Measurements from ENCODE around the gene TNFAIP8L1. TPM values are rescaled to one million over a fixed set of nuclear protein-coding genes. Genes with fewer than 3 reads are reported as not detected.

Gene TNFAIP8L1
- polyA plus RNA-seq, 1 donor (not counting 4 experiments of a cell fraction or from before 2014, with no cell fraction given): 4.7 TPM

DNA sequence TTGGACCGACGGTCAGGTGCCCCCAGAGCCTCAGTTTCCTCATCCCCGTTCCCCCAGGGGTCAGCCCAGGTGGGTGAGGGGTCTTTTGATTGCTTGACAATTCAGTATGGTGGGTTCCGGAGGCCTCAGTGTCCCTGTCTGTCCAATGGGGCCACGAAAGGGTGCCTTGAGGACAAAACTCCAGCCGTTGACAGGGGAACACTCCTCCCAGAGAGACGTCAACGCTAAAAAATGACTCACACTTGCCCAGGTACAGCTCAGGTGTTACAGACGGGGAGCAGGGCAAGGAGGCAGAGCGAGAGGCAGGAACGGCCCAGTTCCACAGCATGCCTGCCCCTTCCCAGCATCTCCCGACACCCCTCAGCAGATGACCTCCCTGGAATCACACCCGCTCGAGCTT is 1.8 kb downstream of the TNFAIP8L1 start:
- dilution Hi-C loops (cut with MboI; ENCODE audit: extremely low pct_ligation_motif_present, low sequenced_read_pairs): no loop called here
- peak overlapping the region; percentile 98 for H3K4me2 ChIP-seq (ENCODE audit: control insufficient read depth, extremely low read depth, insufficient read depth, low read depth, low read length)
- peak overlapping the region; percentile 81 for H3K9ac ChIP-seq (ENCODE audit: control insufficient read depth, extremely low read depth, insufficient read depth, low read length)
- peaks cover 26% of the 10 kb centered on the region for H3K4me1 ChIP-seq (ENCODE audit: control insufficient read depth, extremely low read depth, insufficient read depth, low read length)
- peak overlapping the region; percentile 64 for H3K27ac ChIP-seq (ENCODE audit: control insufficient read depth, insufficient read depth, low read length)
- no peaks in the 10 kb centered on the region for H3K27me3 ChIP-seq (ENCODE audit: control insufficient read depth, extremely low read depth, insufficient read depth, low read length)
- H2AFZ ChIP-seq (ENCODE audit: control insufficient read depth, low read length): no peak overlapping the region
- H3K9me1 ChIP-seq (ENCODE audit: control insufficient read depth, extremely low read depth, insufficient read depth, low read length): no peaks in the 10 kb centered on the region
- FAIRE-seq (peak; percentile 71), DNase-seq (ENCODE audit: low read depth, low spot score) (no peak)
- no peak for TF ChIP-seq EZH2 (IDR thresholded peaks at IDR 0.05; ENCODE audit: low read length)
- TF ChIP-seq, protein P1, sequence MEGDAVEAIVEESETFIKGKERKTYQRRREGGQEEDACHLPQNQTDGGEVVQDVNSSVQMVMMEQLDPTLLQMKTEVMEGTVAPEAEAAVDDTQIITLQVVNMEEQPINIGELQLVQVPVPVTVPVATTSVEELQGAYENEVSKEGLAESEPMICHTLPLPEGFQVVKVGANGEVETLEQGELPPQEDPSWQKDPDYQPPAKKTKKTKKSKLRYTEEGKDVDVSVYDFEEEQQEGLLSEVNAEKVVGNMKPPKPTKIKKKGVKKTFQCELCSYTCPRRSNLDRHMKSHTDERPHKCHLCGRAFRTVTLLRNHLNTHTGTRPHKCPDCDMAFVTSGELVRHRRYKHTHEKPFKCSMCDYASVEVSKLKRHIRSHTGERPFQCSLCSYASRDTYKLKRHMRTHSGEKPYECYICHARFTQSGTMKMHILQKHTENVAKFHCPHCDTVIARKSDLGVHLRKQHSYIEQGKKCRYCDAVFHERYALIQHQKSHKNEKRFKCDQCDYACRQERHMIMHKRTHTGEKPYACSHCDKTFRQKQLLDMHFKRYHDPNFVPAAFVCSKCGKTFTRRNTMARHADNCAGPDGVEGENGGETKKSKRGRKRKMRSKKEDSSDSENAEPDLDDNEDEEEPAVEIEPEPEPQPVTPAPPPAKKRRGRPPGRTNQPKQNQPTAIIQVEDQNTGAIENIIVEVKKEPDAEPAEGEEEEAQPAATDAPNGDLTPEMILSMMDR (optimal IDR thresholded peaks at IDR 0.05 in 1 of 3, IDR thresholded peaks at IDR 0.05 in 1 of 3, conservative IDR thresholded peaks at IDR 0.05 in 1 of 3; ENCODE audit: extremely low read depth in 1 of 3, insufficient read depth in 2 of 3, low read length in 3 of 3): no peak
- peaks cover 19% of the 10 kb centered on the region for H3K79me2 ChIP-seq (ENCODE audit: control insufficient read depth, insufficient read depth, low read length)
- no peaks in the 10 kb centered on the region for H4K20me1 ChIP-seq (ENCODE audit: control insufficient read depth, extremely low read depth, insufficient read depth, low read length)
- H3K4me3 ChIP-seq (ENCODE audit: control insufficient read depth in 2 of 3, extremely low read depth in 1 of 3, insufficient read depth in 2 of 3, low read depth in 1 of 3, low read length in 3 of 3): peak overlapping the region; percentile 70 to 98 (median 89)
- H3K36me3 ChIP-seq (ENCODE audit: control insufficient read depth in 2 of 2, extremely low read depth in 1 of 2, insufficient read depth in 2 of 2, low read length in 2 of 2): no peaks in the 10 kb centered on the region
- H3K9me3 ChIP-seq (ENCODE audit: control insufficient read depth, low read depth, low read length): no peaks in the 10 kb centered on the region

DNA sequence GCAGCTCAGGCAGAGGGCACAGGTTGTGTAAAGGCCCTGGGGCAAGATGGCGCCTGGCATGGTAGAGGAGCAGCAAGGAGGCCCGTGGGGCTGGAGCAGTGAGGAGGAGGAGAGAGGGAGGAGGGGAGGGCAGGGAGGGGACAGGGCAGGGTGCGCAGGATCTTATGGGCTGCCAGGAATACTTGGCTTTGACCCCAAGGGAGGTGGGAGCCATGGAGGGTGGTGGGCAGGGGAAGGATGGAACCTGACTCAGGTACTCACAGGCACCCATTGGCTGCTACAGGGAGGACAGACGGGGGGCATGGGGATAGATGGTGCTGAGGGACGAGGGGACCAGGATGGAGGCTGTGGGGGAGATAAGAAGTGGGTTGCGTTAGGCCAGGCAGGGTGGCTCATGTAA is 3.3 kb downstream of the TNFAIP8L1 start:
- Histone ChIP-seq H3K36me3 (ENCODE audit: control insufficient read depth in 2 of 2, extremely low read depth in 1 of 2, insufficient read depth in 2 of 2, low read length in 2 of 2) (peaks cover 0 to 2% of the 10 kb centered on the region in 2 experiments), H3K9me3 (ENCODE audit: control insufficient read depth, low read depth, low read length) (no peaks in the 10 kb centered on the region), H3K27ac (ENCODE audit: control insufficient read depth, insufficient read depth, low read length) (no peak overlapping the region), H2AFZ (ENCODE audit: control insufficient read depth, low read length) (no peak overlapping the region), H3K79me2 (ENCODE audit: control insufficient read depth, insufficient read depth, low read length) (peaks cover 21% of the 10 kb centered on the region), H3K9me1 (ENCODE audit: control insufficient read depth, extremely low read depth, insufficient read depth, low read length) (no peaks in the 10 kb centered on the region), H3K4me2 (ENCODE audit: control insufficient read depth, extremely low read depth, insufficient read depth, low read depth, low read length) (no peak overlapping the region), H3K4me1 (ENCODE audit: control insufficient read depth, extremely low read depth, insufficient read depth, low read length) (peaks cover 24% of the 10 kb centered on the region), H3K27me3 (ENCODE audit: control insufficient read depth, extremely low read depth, insufficient read depth, low read length) (no peaks in the 10 kb centered on the region), H4K20me1 (ENCODE audit: control insufficient read depth, extremely low read depth, insufficient read depth, low read length) (no peaks in the 10 kb centered on the region), H3K4me3 (ENCODE audit: control insufficient read depth in 2 of 3, extremely low read depth in 1 of 3, insufficient read depth in 2 of 3, low read depth in 1 of 3, low read length in 3 of 3) (no peak overlapping the region), H3K9ac (ENCODE audit: control insufficient read depth, extremely low read depth, insufficient read depth, low read length) (no peak overlapping the region)
- DNase-seq (ENCODE audit: low read depth, low spot score) (no peak), FAIRE-seq (no peak)
- dilution Hi-C loops (cut with MboI; ENCODE audit: extremely low pct_ligation_motif_present, low sequenced_read_pairs): no loop called here
- TF ChIP-seq EZH2 (IDR thresholded peaks at IDR 0.05; ENCODE audit: low read length): no peak
- TF ChIP-seq, protein P1 (optimal IDR thresholded peaks at IDR 0.05 in 1 of 3, IDR thresholded peaks at IDR 0.05 in 1 of 3, conservative IDR thresholded peaks at IDR 0.05 in 1 of 3; ENCODE audit: extremely low read depth in 1 of 3, insufficient read depth in 2 of 3, low read length in 3 of 3): no peak

All from keratinocyte (primary cell).